ENCODE data around the gene MAG.

Gene MAG

DNA sequence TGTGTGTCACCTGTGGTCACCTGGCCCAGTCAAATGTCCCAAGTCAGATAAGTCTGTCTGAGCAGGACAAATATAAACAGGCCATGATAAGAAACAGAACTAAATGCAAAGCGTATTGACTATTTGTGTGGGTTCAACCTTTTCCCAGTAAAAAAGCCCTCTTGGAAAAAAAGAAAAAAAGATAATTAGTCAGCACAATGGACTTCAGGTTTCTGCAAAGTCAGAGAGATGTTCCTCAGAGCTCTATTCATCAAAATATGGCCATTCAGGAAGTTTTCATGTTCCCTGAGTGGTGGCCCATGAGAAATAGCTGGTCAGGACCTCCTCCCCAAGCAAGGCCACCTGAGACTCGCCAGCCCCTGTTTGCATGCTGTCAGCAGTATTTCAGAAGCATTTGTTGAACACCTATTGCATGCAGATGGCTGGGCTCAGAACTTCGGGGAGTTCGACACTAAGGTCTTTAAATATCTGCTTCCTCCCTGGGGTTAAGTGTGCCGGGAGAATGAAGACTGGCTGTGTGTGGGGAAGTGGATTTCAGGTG is 69.0 kb downstream of the MAG start:
- DNase-seq (ENCODE audit: low read depth in 2 of 2), result no peak

DNA sequence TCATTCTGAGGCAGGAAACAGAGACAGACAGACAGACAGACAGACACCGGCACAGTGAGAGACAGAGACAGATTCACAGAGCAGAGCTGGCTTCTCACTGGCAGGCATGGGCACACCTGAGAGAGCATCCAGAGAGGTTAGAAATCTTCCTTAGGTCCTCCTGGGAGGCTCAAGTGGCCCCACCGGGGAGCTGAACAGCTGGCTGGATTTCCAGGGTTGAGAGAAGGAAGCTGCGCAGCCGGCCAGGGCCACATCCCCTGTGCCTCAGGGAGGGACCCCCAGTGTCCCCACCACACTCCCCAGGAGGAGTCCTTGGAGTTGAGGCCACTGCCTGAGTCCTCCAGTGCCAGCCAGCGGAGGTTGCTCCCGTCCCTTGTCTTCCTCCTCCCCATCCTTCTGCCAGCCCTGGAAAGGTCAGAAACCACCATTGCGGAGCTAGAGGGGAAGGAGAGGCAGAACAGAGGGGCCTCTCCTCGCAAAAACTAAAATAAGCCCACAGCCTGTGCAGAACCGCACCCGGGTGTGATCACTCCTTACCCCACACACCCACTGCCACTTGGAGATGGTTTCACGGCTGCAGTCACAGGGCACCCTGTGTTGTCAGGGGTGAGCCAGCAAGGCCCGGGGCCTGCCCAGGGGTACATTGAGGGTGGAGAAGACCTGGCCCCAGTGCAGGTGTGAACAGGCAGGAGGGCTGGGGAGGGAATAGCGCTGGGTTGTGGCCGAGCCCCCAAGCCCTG is 70.5 kb downstream of the MAG start:
- DNase-seq (ENCODE audit: low read depth in 2 of 2), result no peak

DNA sequence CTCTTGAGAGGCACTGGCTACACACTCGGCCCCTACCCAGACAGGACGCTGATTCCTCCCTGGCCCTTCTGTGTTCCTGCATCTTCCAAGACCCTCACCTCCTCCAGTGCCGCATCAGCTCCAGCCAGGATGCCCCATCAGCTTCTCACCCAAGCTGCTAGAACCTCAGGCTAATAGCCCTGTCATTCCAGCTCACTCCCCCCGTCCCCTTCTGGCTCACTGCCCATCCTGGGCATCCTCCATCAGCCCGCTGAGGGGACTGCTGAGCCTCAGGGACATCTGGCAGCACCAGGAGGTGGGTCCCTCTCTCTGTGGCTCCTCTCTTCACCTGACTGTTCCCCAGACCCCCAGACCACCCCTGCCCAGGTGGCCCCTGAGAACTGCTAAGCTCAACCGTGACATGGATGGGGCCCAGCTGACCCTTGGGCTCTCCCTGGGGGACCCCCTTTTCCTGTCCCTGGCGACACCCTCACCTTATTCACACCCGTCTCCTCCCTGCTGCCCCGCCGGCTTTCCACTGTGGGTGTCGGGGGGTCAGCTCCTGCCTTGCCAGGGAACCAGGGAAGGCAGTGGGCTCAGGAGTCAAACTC is 71.1 kb downstream of the MAG start:
- no peak for DNase-seq (ENCODE audit: low read depth in 2 of 2)

All from stimulated activated CD4-positive, alpha-beta T cell treated with anti-CD3 and anti-CD28 coated beads, Interleukin-15, amount 100 ng/mL, for 48 hours (primary cell).